Duodenal mucosa (tissue), 2 donors: ENCODE results near the gene CMYA5.
A peak's percentile ranks its signal among the peaks of the same experiment; 100 is the strongest.

Experiments
- H3K27ac ChIP-seq: one replicate; pipeline ENCODE4 v1.7.0; 2013; ENCODE audit warnings: low read depth, low read length
- H3K27me3 ChIP-seq, 2 donors: one replicate each; pipeline ENCODE4 v1.7.0; 2013; ENCODE audit warnings: low read length in 2 of 2, control low read depth in 1 of 2; ENCODE audit not compliant: insufficient read depth in 2 of 2, control insufficient read depth in 1 of 2
- H3K36me3 ChIP-seq, 2 donors: one replicate each; pipeline ENCODE4 v1.7.0; 2013; ENCODE audit warnings: low read length in 2 of 2, control low read depth in 1 of 2; ENCODE audit not compliant: insufficient read depth in 2 of 2, control insufficient read depth in 1 of 2
- H3K4me1 ChIP-seq, 2 donors: one replicate each; pipeline ENCODE4 v1.7.0; 2013; ENCODE audit warnings: low read length in 2 of 2, control low read depth in 1 of 2; ENCODE audit not compliant: insufficient read depth in 2 of 2, control insufficient read depth in 1 of 2
- H3K4me3 ChIP-seq, 2 donors: one replicate each; pipeline ENCODE4 v1.7.0; 2013; ENCODE audit warnings: low read length in 2 of 2, low read depth in 1 of 2
- H3K9ac ChIP-seq, 2 donors: one replicate each; pipeline ENCODE4 v1.7.0; 2013; ENCODE audit warnings: low read length in 2 of 2, low read depth in 1 of 2
- H3K9me3 ChIP-seq, 2 donors: one replicate each; pipeline ENCODE4 v1.7.0; 2013; ENCODE audit warnings: low read length in 2 of 2, control low read depth in 1 of 2; ENCODE audit not compliant: control insufficient read depth in 1 of 2

The CMYA5 gene

GRCh38 chr5:79743846-79744605, 54.4 kb downstream of the CMYA5 start:
- Histone ChIP-seq H3K9ac (no peak overlapping the region), H3K27ac (no peak overlapping the region), H3K4me1 (no peaks in the 10 kb centered on the region), H3K9me3 (no peaks in the 10 kb centered on the region), H3K27me3 (no peaks in the 10 kb centered on the region), H3K36me3 (no peaks in the 10 kb centered on the region), H3K4me3 (no peak overlapping the region)

DNA sequence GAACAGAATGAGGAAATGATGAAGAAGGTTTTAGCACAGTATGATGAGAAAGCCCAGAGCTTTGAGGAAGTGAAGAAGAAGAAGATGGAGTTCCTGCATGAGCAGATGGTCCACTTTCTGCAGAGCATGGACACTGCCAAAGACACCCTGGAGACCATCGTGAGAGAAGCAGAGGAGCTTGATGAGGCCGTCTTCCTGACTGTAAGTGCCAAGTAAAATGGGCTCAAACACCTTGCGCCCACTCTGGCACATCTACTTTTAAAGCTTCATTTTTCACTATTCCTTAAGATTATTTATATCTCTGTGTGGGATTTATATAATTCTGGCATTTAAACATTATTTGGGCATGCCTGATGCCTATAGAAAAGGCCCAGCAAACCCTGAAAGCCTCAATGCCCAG, 55.6 kb downstream of the CMYA5 start:
- H3K9ac ChIP-seq = no peak overlapping the region
- H3K36me3 ChIP-seq = no peaks in the 10 kb centered on the region
- no peak overlapping the region for H3K27ac ChIP-seq
- H3K27me3 ChIP-seq = no peaks in the 10 kb centered on the region
- H3K9me3 ChIP-seq = no peaks in the 10 kb centered on the region
- H3K4me1 ChIP-seq = no peaks in the 10 kb centered on the region
- H3K4me3 ChIP-seq = no peak overlapping the region

- no peak overlapping the region for H3K27ac ChIP-seq
- no peaks in the 10 kb centered on the region for H3K36me3 ChIP-seq
- H3K9ac ChIP-seq = no peak overlapping the region
Observed at GRCh38 chr5:79746642-79747569, 57.3 kb downstream of the CMYA5 start.

DNA sequence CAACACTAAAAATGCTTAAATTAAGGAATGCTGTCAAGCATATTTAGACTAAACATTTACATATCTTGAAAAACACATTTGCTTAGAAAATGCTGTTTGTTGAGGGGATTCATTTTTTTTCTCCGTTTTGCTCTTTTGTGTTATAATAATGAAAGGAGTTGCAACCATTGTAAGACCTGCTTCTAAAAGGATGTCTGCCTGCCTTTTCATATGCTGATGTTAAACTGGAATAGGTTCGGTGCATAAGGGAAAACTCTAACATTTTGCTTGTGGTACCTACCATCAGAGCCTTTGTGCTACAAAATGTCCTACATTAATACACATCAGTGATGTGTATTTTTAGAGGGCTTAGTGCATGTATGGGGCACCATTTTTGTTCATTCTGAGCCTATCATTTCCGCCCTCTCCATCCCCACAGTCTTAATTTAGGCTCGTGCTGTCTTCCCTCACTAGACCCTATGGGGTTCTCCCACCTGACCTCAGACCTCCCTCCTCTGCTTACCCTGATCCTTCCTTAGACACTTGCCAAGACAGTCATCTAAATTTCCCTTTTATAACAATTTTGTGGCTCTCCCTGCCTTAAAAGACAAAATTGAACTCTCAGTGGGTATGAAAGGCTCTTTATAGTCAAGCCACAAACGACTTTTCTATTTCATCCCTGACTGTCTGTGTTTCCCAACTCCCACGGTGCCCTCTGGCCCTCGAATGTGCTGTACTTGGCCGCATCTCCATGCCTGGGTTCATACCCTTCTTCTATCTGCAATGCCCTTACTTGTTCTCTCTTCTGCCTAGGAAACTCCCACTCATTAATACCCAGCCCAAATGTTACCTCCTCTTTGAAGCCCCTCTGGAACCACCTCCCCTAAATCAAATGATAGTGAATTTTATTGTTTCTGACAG, 61.2 kb downstream of the CMYA5 start:
- H3K9ac ChIP-seq = no peak overlapping the region
- H3K27ac ChIP-seq = no peak overlapping the region
- no peaks in the 10 kb centered on the region for H3K27me3 ChIP-seq
- no peaks in the 10 kb centered on the region for H3K36me3 ChIP-seq
- H3K4me1 ChIP-seq = peaks cover 0 to 4% of the 10 kb centered on the region in 2 donors
- H3K9me3 ChIP-seq = no peaks in the 10 kb centered on the region
- H3K4me3 ChIP-seq = no peak overlapping the region

More at GRCh38 chr5:79746642-79747569, 57.3 kb downstream of the CMYA5 start:
- no peaks in the 10 kb centered on the region for H3K27me3 ChIP-seq
- H3K9me3 ChIP-seq = no peaks in the 10 kb centered on the region
- H3K4me3 ChIP-seq = no peak overlapping the region
- H3K4me1 ChIP-seq = no peaks in the 10 kb centered on the region

DNA sequence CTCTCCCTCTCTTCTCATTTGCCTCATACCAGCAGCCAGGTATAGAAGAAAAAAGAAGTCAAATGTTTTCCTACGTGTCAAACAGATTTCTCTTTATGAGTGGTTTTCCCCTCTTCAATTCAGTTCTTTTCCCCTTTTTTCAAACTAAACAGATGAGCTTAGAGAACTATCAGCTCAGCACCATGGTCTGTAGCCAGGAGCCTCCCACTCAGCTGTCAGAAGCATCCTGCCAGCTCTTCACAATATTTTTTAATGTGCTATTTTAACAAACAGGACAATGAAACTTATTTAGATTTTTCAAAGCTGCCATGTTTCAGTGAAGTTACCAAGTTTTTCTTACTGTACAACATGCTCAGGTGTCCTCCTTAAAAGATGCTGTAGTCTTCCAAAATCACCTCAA, 63.5 kb downstream of the CMYA5 start:
- Histone ChIP-seq H3K4me1 (peaks cover 0 to 4% of the 10 kb centered on the region in 2 donors), H3K36me3 (no peaks in the 10 kb centered on the region), H3K27me3 (no peaks in the 10 kb centered on the region), H3K9me3 (no peaks in the 10 kb centered on the region), H3K4me3 (no peak overlapping the region), H3K27ac (no peak overlapping the region), H3K9ac (no peak overlapping the region)

DNA sequence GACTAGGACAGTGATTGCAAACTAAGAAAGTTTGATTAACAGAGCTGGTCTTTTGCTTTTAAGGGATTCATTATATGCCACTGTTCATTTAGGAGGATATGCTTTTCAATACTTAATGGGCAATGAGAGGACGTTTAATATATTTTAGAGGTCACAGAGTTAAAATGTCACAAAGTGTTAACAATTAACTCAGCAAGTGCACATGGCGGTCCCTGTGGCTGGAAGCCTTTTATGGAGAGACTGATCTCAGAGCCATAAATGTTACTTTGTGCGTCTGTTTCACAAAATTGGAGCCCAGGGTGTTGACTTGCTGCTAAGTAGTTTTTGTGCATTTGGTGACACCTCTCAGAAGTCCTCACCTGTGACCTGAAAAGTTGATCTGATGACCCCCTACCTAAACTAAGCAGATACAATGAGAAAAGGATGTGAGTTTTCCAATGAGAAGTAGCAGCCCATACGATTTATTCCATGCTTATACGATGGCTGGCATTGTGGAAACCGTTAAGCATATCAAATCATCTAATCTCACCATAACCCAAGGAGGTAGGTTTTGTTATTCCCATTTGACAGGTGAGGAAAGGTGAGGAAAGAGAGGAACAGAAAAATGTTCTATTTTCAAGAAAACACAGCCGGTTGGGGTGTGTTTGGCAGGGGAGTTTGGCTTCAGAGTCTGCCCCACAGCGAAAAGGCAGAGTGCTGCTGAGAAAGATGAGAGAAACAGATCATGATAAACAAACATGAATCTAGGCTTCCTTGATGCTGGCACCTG, 64.4 kb downstream of the CMYA5 start:
- Histone ChIP-seq H3K4me3 (no peak overlapping the region), H3K4me1 (peaks cover 0 to 4% of the 10 kb centered on the region in 2 donors), H3K36me3 (no peaks in the 10 kb centered on the region), H3K9ac (no peak overlapping the region), H3K27me3 (no peaks in the 10 kb centered on the region), H3K27ac (no peak overlapping the region), H3K9me3 (no peaks in the 10 kb centered on the region)

DNA sequence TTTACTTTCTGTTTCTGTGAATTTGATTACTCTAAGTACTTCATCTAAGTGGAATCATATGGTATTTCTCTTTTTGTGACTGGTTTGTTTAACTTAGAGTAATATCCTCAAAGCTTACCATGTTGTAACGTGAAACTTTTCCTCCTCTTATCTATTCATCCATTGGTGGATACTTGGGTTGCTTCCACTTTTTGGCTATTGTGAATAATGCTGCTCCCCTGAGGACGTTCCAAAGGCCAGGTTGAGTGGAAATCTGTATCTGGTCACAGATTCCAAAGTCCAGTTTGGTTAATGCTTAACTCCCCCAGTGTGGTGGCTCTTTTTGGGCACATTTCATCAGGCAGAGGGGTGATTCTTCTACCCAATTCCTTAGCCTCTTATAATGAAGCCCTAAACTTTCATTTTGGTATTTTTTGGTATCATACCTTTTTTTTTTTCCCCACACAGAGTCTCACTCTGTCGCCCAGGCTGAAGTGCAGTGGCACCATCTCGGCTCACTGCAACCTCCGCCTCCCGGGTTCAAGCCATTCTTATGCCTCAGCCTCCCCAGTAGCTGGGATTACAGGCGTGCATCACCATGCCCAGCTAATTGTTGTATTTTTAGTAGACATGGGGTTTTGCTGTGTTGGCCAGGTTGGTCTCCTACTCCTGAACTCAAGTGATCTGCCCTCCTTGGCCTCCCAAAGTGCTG, 65.4 kb downstream of the CMYA5 start:
- H3K36me3 ChIP-seq = no peaks in the 10 kb centered on the region
- H3K27me3 ChIP-seq = no peaks in the 10 kb centered on the region
- peaks cover 0 to 4% of the 10 kb centered on the region in 2 donors for H3K4me1 ChIP-seq
- no peak overlapping the region for H3K9ac ChIP-seq
- peak overlapping the region in 1 of 2 donors; percentile 28 for H3K4me3 ChIP-seq
- H3K9me3 ChIP-seq = no peaks in the 10 kb centered on the region
- H3K27ac ChIP-seq = no peak overlapping the region

DNA sequence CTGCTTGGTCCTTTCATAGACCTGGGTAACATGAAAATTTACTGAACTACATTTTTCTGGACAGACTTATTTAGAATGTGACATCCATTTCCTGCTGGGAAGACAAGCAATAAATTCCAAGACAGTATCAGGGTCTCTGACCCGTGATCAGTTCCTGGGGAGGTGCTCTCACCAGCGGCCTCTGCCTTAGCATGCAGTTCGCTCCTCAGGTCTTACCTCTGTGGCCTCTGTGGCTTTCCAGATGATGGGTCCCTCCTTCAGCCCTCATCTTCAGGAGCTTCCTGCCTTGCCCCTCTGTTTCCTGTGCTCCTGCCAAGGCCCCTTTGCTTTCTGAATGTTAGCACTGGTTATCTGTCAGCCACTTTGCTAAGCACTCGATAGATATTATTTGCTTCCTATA, 66.4 kb downstream of the CMYA5 start:
- Histone ChIP-seq H3K9ac (no peak overlapping the region), H3K27ac (no peak overlapping the region), H3K9me3 (no peaks in the 10 kb centered on the region), H3K36me3 (no peaks in the 10 kb centered on the region), H3K4me1 (peaks cover 0 to 4% of the 10 kb centered on the region in 2 donors), H3K27me3 (no peaks in the 10 kb centered on the region), H3K4me3 (no peak overlapping the region)

DNA sequence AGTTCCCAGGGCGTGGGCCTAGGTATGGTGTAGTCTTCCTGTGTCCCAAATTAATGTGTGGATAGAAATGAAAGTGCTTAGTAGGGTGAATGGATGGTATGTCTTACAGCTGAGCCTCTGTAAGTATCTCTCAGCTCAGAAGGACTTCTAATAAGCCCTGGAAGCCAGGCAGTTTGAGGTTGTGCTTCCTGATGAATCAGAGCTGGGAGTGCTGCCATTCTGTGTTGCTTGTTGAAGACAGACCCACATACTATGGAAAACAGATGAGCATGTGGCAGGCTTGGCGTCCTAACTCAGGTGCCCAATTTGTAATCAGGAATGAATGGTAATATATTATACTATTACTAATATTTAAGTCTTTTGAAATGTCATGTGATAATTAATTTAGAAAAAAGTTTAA, 69.8 kb downstream of the CMYA5 start:
- no peak overlapping the region for H3K27ac ChIP-seq
- no peaks in the 10 kb centered on the region for H3K9me3 ChIP-seq
- no peaks in the 10 kb centered on the region for H3K36me3 ChIP-seq
- no peak overlapping the region for H3K4me3 ChIP-seq
- H3K4me1 ChIP-seq = peaks cover 0 to 4% of the 10 kb centered on the region in 2 donors
- no peaks in the 10 kb centered on the region for H3K27me3 ChIP-seq
- H3K9ac ChIP-seq = no peak overlapping the region
